ENCODE measurements around the gene RNF151. TPM values are rescaled to one million over a fixed set of nuclear protein-coding genes. Genes with fewer than 3 reads are reported as not detected.

The RNF151 gene
- total RNA-seq, 1 experiment from 2014 or later, result 0.28 TPM

DNA sequence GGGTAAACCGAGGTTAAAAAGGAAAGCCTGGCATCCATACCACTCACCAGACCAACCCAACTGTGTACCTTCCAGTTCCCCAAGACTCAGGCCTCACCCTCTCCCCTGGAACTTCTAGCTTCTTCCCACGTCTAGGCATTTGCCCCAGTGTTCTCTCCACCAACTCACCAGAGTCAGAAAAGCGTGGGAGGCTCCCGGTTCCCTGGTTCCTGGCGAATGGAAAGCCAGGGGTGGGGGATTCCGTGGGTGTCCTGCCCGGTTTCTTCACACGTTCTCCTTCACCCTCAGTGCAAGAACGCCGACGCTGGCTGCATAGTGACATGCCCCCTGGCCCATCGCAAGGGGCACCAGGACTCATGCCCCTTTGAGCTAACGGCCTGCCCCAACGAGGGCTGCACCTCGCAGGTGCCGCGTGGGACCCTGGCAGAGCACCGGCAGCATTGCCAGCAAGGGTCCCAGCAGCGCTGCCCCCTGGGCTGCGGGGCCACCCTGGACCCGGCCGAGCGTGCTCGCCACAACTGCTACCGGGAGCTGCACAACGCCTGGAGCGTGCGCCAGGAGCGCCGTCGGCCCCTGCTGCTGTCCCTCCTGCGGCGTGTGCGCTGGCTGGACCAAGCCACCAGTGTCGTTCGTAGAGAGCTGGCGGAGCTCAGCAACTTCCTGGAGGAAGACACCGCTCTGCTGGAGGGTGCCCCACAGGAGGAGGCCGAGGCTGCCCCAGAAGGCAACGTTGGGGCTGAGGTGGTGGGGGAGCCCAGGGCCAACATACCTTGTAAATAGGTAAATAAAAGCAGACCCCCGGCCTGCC is 1.7 kb downstream of the RNF151 start:
- peaks cover 9 to 14% (median 10%) of the 10 kb centered on the region in 3 experiments for H3K36me3 Mint-ChIP-seq (ENCODE audit: insufficient read depth in 1 of 3, low read depth in 3 of 3)
- H3K4me3 Mint-ChIP-seq, result no peak overlapping the region
- Histone ChIP-seq H2BK15ac (ENCODE audit: low read depth, low read length) (no peak overlapping the region), H4K91ac (ENCODE audit: insufficient read length, low read depth, low read length) (no peak overlapping the region), H3K79me2 (ENCODE audit: insufficient read depth, low read length) (peaks cover 23% of the 10 kb centered on the region), H3K9ac (ENCODE audit: extremely low read depth, insufficient read length, low read length) (no peak overlapping the region), H3K4me2 (ENCODE audit: insufficient read depth, insufficient read length, low read length) (no peak overlapping the region), H3K14ac (ENCODE audit: insufficient read depth, low read length) (no peak overlapping the region), H3K4ac (ENCODE audit: low read depth, low read length) (no peak overlapping the region), H3K4me1 (ENCODE audit: insufficient read depth, low read length) (no peaks in the 10 kb centered on the region), H2BK20ac (ENCODE audit: low read depth, low read length, poor library complexity, severe bottlenecking) (no peak overlapping the region), H3K23me2 (ENCODE audit: insufficient read length, low read depth, low read length, poor library complexity, severe bottlenecking) (peaks cover 21% of the 10 kb centered on the region), H3K79me1 (ENCODE audit: insufficient read depth, low read depth, low read length, poor library complexity, severe bottlenecking) (peaks cover 5% of the 10 kb centered on the region), H3K27me3 (ENCODE audit: insufficient read depth, low read length) (no peaks in the 10 kb centered on the region), H3K56ac (ENCODE audit: insufficient read length, low read depth, low read length) (no peak overlapping the region), H4K8ac (replicated peaks; ENCODE audit: insufficient read length, low read depth, low read length) (no peak overlapping the region), H2AFZ (ENCODE audit: low read length) (no peak overlapping the region), H3K9me3 (ENCODE audit: control insufficient read depth, low read depth, low read length) (no peaks in the 10 kb centered on the region), H3T11ph (ENCODE audit: low read length) (no peak overlapping the region), H2BK12ac (ENCODE audit: insufficient read length, low read depth, low read length) (no peak overlapping the region), H2BK120ac (ENCODE audit: low read depth, low read length, poor library complexity, severe bottlenecking) (no peak overlapping the region), H2AK5ac (ENCODE audit: insufficient read length, low read length) (no peak overlapping the region), H3K27ac (ENCODE audit: insufficient read length, low read depth, low read length) (no peak overlapping the region), H4K20me1 (ENCODE audit: control insufficient read depth, insufficient read depth, insufficient read length) (no peaks in the 10 kb centered on the region), H4K5ac (ENCODE audit: insufficient read length, low read depth, low read length) (no peak overlapping the region), H2BK5ac (ENCODE audit: insufficient read length, low read length) (no peak overlapping the region), H3K23ac (ENCODE audit: insufficient read length, low read depth, low read length) (no peak overlapping the region), H3K18ac (ENCODE audit: insufficient read length, low read depth, low read length) (no peak overlapping the region)
- WGBS (ENCODE audit: extremely low coverage, insufficient read length, low lambda C conversion rate), result no CpG with 5 or more reads among the region's 41 CpGs
- peaks cover 2% of the 10 kb centered on the region; the same call in 1 of the 2 replicates for H3K27me3 Mint-ChIP-seq (ENCODE audit: low read depth)
- H3K9me3 Mint-ChIP-seq, result peaks cover 0 to 3% of the 10 kb centered on the region in 2 experiments; a peak in 3 of 5 replicates
- no peak overlapping the region for H3K27ac Mint-ChIP-seq
- H3K4me1 Mint-ChIP-seq, result peaks cover 15 to 27% of the 10 kb centered on the region in 2 experiments
- TF ChIP-seq, protein P1, sequence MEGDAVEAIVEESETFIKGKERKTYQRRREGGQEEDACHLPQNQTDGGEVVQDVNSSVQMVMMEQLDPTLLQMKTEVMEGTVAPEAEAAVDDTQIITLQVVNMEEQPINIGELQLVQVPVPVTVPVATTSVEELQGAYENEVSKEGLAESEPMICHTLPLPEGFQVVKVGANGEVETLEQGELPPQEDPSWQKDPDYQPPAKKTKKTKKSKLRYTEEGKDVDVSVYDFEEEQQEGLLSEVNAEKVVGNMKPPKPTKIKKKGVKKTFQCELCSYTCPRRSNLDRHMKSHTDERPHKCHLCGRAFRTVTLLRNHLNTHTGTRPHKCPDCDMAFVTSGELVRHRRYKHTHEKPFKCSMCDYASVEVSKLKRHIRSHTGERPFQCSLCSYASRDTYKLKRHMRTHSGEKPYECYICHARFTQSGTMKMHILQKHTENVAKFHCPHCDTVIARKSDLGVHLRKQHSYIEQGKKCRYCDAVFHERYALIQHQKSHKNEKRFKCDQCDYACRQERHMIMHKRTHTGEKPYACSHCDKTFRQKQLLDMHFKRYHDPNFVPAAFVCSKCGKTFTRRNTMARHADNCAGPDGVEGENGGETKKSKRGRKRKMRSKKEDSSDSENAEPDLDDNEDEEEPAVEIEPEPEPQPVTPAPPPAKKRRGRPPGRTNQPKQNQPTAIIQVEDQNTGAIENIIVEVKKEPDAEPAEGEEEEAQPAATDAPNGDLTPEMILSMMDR (conservative IDR thresholded peaks at IDR 0.05), result no peak
- no peak for DNase-seq

All from H9 (cell line).